ENCODE results near the gene DUOX1.

DUOX1 gene

DNA sequence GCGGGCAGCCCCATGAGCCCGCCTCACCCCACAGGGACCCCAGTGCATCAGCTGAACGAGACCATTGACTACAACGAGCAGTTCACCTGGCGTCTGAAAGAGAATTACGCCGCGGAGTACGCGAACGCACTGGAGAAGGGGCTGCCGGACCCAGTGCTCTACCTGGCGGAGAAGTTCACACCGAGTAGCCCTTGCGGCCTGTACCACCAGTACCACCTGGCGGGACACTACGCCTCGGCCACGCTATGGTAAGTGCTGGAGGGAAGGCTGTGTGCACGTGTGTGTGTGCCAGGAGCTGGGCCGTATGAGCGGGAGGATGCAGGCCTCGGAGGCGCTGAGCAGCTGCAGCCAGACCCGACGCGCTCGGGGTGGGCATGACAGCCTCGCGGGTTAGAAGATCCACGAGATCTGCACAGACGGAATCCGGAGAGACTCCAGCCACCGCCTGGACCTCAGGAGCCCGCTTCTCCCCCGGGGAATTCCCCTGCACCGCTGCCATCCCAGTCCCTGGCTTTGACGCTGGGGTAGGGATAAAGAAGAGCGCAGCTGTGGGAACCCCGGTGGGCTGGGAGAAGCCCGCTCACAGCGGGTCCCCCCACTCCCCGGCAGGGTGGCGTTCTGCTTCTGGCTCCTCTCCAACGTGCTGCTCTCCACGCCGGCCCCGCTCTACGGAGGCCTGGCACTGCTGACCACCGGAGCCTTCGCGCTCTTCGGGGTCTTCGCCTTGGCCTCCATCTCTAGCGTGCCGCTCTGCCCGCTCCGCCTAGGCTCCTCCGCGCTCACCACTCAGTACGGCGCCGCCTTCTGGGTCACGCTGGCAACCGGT, 13.1 kb upstream of the DUOX1 start:
- DNase-seq (ENCODE audit: low read depth in 2 of 2), result no peak
- no peak overlapping the region for H3K4me3 ChIP-seq (replicated peaks in 1 of 2; ENCODE audit: low read depth in 2 of 2, low read length in 2 of 2)
- TF ChIP-seq, protein P1, sequence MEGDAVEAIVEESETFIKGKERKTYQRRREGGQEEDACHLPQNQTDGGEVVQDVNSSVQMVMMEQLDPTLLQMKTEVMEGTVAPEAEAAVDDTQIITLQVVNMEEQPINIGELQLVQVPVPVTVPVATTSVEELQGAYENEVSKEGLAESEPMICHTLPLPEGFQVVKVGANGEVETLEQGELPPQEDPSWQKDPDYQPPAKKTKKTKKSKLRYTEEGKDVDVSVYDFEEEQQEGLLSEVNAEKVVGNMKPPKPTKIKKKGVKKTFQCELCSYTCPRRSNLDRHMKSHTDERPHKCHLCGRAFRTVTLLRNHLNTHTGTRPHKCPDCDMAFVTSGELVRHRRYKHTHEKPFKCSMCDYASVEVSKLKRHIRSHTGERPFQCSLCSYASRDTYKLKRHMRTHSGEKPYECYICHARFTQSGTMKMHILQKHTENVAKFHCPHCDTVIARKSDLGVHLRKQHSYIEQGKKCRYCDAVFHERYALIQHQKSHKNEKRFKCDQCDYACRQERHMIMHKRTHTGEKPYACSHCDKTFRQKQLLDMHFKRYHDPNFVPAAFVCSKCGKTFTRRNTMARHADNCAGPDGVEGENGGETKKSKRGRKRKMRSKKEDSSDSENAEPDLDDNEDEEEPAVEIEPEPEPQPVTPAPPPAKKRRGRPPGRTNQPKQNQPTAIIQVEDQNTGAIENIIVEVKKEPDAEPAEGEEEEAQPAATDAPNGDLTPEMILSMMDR (IDR thresholded peaks at IDR 0.05; ENCODE audit: low read depth, low read length), result no peak

DNA sequence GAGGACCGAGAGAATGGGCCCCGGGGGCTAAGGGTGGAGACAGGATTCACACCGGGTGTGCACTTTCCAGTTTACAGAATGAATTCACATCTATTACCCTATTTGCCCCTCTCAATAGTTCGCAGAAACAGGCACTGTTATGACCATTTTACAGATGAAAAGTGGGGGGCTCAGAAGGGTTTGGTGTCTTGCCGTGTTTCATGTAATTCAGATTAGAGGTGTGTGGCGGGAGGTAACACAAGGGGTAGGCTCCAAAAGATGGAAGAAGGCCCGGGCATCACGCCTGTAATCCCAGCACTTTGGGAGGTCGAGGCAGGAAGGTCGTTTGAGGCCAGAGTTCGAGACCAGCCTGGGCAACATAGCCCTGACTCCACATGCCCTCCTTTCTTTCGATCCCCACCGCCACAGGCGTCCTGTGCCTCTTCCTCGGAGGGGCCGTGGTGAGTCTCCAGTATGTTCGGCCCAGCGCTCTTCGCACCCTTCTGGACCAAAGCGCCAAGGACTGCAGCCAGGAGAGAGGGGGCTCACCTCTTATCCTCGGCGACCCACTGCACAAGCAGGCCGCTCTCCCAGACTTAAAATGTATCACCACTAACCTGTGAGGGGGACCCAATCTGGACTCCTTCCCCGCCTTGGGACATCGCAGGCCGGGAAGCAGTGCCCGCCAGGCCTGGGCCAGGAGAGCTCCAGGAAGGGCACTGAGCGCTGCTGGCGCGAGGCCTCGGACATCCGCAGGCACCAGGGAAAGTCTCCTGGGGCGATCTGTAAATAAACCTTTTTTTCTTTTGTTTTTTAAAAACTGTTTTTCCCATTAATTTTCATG, 12.3 kb upstream of the DUOX1 start:
- no peak for DNase-seq (ENCODE audit: low read depth in 2 of 2)
- no peak overlapping the region for H3K4me3 ChIP-seq (replicated peaks in 1 of 2; ENCODE audit: low read depth in 2 of 2, low read length in 2 of 2)
- TF ChIP-seq, protein P1 (IDR thresholded peaks at IDR 0.05; ENCODE audit: low read depth, low read length), result no peak

- DNase-seq (ENCODE audit: low read depth in 2 of 2), result peak; percentile 91 to 92
- TF ChIP-seq, protein P1 (IDR thresholded peaks at IDR 0.05; ENCODE audit: low read depth, low read length), result peak; percentile 100
Observed at GRCh38 chr15:45118131-45118588, 11.6 kb upstream of the DUOX1 start.

DNA sequence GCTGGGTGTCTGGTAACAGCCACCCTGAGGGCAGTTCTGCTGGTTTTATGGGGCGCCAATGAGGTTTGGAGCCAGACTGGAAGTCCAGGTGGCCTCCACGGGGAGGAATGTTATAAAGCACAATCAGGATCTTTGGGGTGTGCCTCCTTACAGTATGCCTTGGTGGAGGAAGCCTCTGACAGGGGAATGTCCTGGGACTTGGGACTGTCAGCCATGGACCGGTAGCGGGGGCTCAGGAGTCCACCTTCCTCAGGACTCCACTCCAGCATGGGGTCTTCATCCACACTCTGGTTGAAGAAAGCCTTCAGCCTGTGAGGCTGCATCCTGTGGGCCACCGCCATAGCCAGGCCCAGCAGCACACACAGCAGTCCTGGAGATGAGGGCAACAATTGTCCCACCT, 10.8 kb upstream of the DUOX1 start:
- TF ChIP-seq, protein P1 (IDR thresholded peaks at IDR 0.05; ENCODE audit: low read depth, low read length), result no peak
- no peak overlapping the region for H3K4me3 ChIP-seq (replicated peaks in 1 of 2; ENCODE audit: low read depth in 2 of 2, low read length in 2 of 2)
- no peak for DNase-seq (ENCODE audit: low read depth in 2 of 2)

More at GRCh38 chr15:45118131-45118588, 11.6 kb upstream of the DUOX1 start:
- no peak overlapping the region for H3K4me3 ChIP-seq (replicated peaks in 1 of 2; ENCODE audit: low read depth in 2 of 2, low read length in 2 of 2)

- DNase-seq (ENCODE audit: low read depth in 2 of 2), result no peak
- H3K4me3 ChIP-seq (replicated peaks in 1 of 2; ENCODE audit: low read depth in 2 of 2, low read length in 2 of 2), result no peak overlapping the region
- TF ChIP-seq, protein P1 (IDR thresholded peaks at IDR 0.05; ENCODE audit: low read depth, low read length), result no peak
Observed at GRCh38 chr15:45120081-45120972, 9.5 kb upstream of the DUOX1 start.

GRCh38 chr15:45121020-45121419, 8.8 kb upstream of the DUOX1 start:
- TF ChIP-seq, protein P1 (IDR thresholded peaks at IDR 0.05; ENCODE audit: low read depth, low read length), result no peak
- no peak for DNase-seq (ENCODE audit: low read depth in 2 of 2)
- H3K4me3 ChIP-seq (replicated peaks in 1 of 2; ENCODE audit: low read depth in 2 of 2, low read length in 2 of 2), result no peak overlapping the region

Data from cardiac fibroblast (primary cell).